ENCODE results near the gene TBC1D24.

DNA sequence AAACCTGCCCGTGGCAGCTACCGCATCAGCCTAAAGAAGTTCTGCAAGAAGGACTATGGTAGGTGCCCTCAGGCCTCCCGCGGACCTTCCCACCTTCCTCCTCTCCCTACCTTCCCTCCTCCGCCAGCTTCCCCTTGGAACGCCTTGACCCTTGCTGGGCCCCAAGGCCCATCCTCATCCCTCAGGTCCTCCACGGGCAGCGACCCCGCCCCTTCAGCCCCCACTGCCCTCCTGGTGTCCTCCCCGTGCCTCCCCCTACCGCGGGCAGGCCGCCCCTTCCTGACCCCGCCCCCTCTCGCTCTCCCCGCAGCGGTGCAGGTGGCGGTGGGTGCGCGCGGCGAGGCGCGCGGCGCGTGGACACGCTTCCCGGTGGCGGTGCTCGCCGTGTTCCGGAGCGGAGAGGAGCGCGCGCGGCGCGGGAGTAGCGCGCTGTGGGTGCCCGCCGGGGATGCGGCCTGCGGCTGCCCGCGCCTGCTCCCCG, 1.4 kb upstream of the TBC1D24 start:
- TF ChIP-seq, protein P1, sequence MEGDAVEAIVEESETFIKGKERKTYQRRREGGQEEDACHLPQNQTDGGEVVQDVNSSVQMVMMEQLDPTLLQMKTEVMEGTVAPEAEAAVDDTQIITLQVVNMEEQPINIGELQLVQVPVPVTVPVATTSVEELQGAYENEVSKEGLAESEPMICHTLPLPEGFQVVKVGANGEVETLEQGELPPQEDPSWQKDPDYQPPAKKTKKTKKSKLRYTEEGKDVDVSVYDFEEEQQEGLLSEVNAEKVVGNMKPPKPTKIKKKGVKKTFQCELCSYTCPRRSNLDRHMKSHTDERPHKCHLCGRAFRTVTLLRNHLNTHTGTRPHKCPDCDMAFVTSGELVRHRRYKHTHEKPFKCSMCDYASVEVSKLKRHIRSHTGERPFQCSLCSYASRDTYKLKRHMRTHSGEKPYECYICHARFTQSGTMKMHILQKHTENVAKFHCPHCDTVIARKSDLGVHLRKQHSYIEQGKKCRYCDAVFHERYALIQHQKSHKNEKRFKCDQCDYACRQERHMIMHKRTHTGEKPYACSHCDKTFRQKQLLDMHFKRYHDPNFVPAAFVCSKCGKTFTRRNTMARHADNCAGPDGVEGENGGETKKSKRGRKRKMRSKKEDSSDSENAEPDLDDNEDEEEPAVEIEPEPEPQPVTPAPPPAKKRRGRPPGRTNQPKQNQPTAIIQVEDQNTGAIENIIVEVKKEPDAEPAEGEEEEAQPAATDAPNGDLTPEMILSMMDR (IDR thresholded peaks at IDR 0.05): no peak
- no peak for TF ChIP-seq POLR2A (IDR thresholded peaks at IDR 0.05)

Data from breast epithelium (tissue), 3 donors.